Measurements from ENCODE around the gene CACNA1C.

DNA sequence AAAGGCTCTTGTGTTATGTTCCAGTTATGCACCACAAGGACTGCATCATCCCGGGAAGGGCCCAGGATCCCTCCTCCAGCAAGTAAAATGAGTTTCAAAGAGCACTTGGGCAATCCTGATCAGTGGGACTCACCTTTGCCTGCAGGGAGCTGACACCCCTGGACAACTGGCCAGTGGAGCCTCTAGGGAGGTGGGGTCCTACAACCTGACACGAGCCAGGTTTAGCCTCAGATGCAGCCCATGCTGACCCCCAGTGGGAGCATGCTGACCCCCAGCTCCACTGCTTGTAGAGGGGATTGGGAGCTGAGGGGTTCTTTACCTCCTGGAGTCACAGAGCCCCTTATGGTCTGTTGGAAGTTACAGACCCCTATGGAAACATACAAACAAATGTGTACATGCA, 365.8 kb downstream of the CACNA1C start:
- TF ChIP-seq, protein P1, sequence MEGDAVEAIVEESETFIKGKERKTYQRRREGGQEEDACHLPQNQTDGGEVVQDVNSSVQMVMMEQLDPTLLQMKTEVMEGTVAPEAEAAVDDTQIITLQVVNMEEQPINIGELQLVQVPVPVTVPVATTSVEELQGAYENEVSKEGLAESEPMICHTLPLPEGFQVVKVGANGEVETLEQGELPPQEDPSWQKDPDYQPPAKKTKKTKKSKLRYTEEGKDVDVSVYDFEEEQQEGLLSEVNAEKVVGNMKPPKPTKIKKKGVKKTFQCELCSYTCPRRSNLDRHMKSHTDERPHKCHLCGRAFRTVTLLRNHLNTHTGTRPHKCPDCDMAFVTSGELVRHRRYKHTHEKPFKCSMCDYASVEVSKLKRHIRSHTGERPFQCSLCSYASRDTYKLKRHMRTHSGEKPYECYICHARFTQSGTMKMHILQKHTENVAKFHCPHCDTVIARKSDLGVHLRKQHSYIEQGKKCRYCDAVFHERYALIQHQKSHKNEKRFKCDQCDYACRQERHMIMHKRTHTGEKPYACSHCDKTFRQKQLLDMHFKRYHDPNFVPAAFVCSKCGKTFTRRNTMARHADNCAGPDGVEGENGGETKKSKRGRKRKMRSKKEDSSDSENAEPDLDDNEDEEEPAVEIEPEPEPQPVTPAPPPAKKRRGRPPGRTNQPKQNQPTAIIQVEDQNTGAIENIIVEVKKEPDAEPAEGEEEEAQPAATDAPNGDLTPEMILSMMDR (IDR thresholded peaks at IDR 0.05), result no peak
- TF ChIP-seq EZH2 (IDR thresholded peaks at IDR 0.05; ENCODE audit: borderline replicate concordance, insufficient read depth, low read depth, low read length, poor library complexity, severe bottlenecking), result no peak

Data from B cell (primary cell).